AG20443 (cell line): ENCODE results near the gene PDXK.

Source experiments
- DNase-seq: peaks from one replicate; pipeline ENCODE4 v3.0.0; 2012; ENCODE audit warnings: low spot score, mixed read lengths

The PDXK gene

GRCh38 chr21:43764576-43765495, 45.9 kb downstream of the PDXK start:
- no peak for DNase-seq

DNA sequence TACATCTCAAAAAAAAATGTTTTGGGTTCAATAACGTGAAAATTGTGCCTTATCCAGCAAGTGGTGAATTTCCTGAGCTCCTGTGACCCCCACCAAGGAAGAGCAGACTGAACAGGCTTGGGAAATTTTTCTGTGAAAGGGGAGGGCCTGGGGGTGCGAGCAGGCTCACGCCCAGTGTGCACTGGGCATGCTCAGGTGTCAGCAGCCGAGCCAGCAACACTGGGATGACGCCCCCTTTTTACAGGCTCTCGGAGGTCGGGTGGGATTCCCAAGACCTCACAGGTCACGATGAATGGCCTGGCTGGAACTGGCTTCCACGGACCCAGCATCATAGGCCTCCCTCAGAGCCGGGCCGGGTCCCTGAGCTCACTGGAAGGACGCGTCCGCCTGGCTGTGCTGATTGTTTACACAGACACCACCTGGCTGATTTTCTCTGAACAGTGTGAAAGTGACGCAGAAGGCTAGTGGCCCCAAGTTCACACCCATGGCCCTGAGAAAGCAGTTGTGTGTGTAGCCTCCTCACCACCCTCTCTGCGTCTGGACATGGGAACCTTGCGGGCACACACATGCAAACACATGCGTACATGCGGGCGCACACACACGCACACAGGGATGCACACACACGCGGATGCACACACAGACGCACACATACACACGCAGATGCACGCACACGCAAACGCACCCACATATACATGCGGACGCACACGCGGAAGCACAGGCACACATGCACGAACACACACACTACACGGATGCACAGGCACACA, 48.0 kb downstream of the PDXK start:
- DNase-seq, result no peak

DNA sequence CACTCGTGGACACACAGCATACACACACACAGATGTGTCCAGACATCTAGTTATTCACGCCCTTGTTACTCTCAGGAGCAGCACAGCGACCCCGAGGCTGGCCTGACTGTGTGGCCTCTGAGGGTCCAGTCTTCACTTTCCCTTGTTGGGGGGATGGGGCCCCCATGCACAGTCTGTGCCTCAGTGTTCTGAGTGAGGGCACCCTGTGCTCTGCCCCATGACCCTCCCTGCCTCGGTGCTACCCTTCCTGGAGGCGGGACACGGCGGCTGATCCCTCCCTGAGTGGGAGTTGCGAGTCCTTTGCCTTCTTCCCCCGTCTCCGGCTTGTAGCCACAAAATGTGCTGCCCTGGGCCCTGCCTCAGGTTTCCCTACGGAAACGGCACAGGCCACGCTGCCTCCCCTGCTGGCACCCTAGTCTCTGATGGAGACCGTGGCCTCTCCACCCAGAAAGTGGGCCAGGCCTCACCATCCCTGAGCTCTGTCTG, 48.6 kb downstream of the PDXK start:
- no peak for DNase-seq

- peak; percentile 82 for DNase-seq
These were observed 49.3 kb downstream of the PDXK start for GRCh38 chr21:43767984-43768867.

- no peak for DNase-seq
These were observed 49.9 kb downstream of the PDXK start for GRCh38 chr21:43768868-43769167.

- DNase-seq, result no peak
These were observed 50.5 kb downstream of the PDXK start for GRCh38 chr21:43769325-43769958.

GRCh38 chr21:43770066-43770655, 51.2 kb downstream of the PDXK start:
- no peak for DNase-seq

GRCh38 chr21:43771199-43771675, 52.3 kb downstream of the PDXK start:
- no peak for DNase-seq

GRCh38 chr21:43771698-43772424, 52.9 kb downstream of the PDXK start:
- no peak for DNase-seq

- no peak for DNase-seq
These were observed 53.5 kb downstream of the PDXK start for GRCh38 chr21:43772425-43772821.

GRCh38 chr21:43774163-43774562, 55.2 kb downstream of the PDXK start:
- no peak for DNase-seq

- no peak for DNase-seq
These were observed 56.3 kb downstream of the PDXK start for GRCh38 chr21:43775190-43775589.

- peak; percentile 86 for DNase-seq
These were observed 57.0 kb downstream of the PDXK start, which contains the start of gene CSTB for GRCh38 chr21:43775795-43776430. TSS of gene CSTB (minus strand) at chr21:43776308. CDS start at chr21:43776269, 39 bp downstream.

DNA sequence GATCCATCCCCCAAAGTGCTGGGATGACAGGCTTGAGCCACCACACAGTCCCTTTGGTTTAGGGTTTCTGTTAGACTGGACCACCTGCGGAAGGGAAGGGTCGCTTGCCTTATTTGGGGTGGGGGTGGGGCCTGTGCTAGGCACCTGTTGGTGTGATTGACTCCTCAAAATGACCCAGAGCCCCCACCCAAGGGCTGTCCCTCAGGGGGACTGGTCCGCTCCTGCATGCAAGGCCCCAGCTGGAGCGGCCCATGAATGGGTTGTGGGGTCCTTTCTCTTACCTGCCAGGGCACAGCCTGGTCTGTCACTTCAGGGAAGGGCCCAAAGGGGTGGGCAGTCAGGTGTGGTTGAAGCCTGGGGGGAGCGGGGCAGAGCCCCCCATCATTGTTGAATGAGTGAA, 59.0 kb downstream of the PDXK start:
- DNase-seq, result no peak

- no peak for DNase-seq
These were observed 59.8 kb downstream of the PDXK start for GRCh38 chr21:43778469-43779335.

GRCh38 chr21:43779660-43780059, 60.7 kb downstream of the PDXK start:
- no peak for DNase-seq

DNA sequence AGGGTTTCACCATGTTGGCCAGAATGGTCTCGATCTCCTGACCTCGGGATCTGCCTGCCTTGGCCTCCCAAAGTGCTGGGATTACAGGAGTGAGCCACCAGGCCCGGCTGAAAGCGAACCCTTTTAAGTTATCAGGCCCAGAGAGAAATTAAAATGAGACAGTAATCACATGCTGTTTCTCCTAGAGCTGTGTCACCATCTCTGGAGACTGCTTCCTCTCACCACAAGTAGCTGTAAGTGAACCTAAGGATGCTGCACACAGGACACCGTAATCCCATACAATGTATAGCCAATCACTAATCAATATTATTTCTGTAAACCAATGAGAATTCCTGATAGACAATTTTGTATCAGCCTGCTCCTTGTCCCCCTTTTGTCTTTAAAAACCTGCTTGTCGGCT, 62.9 kb downstream of the PDXK start:
- DNase-seq, result no peak

DNA sequence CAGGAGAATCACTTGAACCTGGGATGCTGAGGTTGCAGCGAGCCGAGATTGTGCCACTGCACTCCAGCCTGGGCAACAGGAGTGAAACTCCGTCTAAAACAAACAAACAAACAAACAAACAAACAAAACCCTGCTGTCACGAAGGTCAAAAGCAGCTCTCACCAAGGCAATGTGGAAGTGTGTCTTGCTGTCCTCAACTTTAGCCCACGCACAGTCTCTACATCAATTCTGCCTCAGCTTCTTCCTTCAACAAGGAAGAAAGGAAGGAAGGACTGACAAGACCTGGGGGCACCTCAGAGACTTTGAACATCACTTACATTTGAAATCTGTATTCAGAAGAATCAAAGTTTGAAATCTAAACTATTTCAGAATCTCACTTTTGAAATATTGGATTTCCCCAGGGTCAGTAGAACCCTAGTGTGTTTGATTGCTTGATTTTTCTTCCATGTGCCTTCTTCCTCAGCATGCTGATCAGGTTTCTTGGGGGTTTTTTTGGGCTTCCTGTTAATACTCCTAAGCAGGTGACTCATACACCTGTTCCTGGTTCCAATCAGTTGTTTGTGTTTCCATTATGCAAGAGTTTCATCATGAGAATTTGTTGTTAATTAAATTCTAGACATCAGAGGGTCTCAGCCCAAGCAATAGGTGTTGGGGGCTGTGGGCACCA, 63.6 kb downstream of the PDXK start:
- no peak for DNase-seq
